ENCODE measurements around the gene C4orf36.

- no peak for TF ChIP-seq CTCF (IDR thresholded peaks at IDR 0.05)
- no peak for TF ChIP-seq EZH2 (IDR thresholded peaks at IDR 0.05)
- no peak for TF ChIP-seq EZH2phosphoT487 (IDR thresholded peaks at IDR 0.05)
Measured at GRCh38 chr4:86940920-86941460, 48.8 kb upstream of the C4orf36 start.
